Activated T-cell treated with anti-CD3 and anti-CD28 coated beads, Interleukin-2, amount 50 U/mL, for 24 hours (primary cell): ENCODE data around the gene TSFM.

ENCODE experiments used
- DNase-seq: peaks from one replicate; pipeline ENCODE4 v3.0.0-alpha.2; 2020
- H3K27ac Mint-ChIP-seq: 2 replicates; pipeline ENCODE4 v1.8.0; 2020; ENCODE audit warnings: mild to moderate bottlenecking, mixed read lengths
- H3K27me3 Mint-ChIP-seq: 2 replicates; pipeline ENCODE4 v1.8.0; 2020; ENCODE audit warnings: mixed read lengths
- H3K36me3 Mint-ChIP-seq: 2 replicates; pipeline ENCODE4 v1.8.0; 2020; ENCODE audit warnings: low read depth, mixed read lengths
- H3K4me1 Mint-ChIP-seq: 2 replicates; pipeline ENCODE4 v1.8.0; 2020; ENCODE audit warnings: low read depth, mixed read lengths
- H3K4me3 Mint-ChIP-seq: 2 replicates; pipeline ENCODE4 v1.8.0; 2020; ENCODE audit warnings: mild to moderate bottlenecking, moderate library complexity, mixed read lengths
- H3K9me3 Mint-ChIP-seq: 2 replicates; pipeline ENCODE4 v1.8.0; 2020; ENCODE audit warnings: mixed read lengths

The TSFM gene

DNA sequence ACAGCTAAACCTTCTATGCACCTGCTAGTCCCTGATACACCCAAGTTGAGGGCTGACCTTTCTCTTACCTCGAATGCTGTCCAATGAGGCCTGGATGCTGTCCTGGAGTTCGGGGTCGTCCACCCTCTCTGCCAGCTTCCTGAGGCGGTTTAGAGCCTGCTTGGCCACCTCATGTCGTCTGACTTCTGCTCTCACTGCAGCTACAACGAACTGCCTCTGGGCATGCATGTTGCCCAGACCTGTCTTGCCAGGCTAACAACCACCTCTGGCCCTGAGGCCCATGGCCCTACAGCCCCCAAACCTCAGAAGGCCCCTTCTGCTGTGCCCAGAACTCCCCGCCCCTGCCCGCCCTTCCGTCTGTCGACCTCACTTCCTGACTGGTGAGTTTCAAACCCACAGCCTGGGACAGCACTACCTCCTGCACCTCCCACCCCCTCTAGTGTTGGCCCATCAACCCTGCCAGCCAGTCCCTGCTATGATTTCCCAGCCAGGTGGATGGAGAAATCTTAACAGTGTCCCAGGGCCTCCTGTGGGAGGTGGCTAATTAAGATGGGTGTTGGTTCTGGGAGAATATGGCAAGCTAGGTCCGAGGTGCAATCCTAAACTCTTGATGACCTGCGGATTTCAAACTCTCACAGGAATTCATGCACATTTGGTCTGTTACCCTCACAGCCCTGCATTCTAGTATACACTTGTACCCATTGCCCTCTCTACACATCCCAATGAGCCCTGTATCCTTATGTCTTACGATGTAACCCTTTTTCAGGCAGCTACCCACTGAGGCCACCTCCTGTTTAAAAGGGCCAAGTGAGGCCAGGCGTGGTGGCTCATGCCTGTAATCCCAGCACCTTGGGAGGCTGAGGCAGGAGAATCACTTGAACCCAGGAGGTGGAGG is 40.5 kb upstream of the TSFM start:
- Mint-ChIP-seq H3K4me3 (peak overlapping the region; percentile 94), H3K4me1 (peaks cover 67% of the 10 kb centered on the region), H3K36me3 (peaks cover 50% of the 10 kb centered on the region), H3K27ac (peak overlapping the region; percentile 96), H3K27me3 (no peaks in the 10 kb centered on the region), H3K9me3 (no peaks in the 10 kb centered on the region)
- DNase-seq, result peak; percentile 81

DNA sequence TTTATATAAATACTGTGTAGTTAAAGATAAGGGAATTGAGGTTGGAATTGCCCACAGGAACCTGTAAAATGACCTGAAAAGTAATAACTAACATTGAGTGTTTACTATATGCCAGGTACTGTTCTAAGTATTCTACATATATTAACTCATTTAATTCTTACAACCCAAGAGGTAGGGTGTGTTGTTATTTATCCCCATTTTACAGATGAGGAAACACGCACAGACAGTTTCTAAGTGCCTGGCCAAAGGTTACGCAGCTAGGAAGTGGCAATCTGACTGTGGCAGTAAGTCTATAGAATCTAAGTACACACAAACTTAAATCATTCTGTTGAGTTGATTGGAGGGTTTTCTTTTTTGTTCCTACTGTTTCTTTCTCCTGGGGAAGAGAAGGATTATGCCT is 38.8 kb upstream of the TSFM start:
- peaks cover 64% of the 10 kb centered on the region for H3K36me3 Mint-ChIP-seq
- H3K9me3 Mint-ChIP-seq, result no peaks in the 10 kb centered on the region
- peaks cover 71% of the 10 kb centered on the region for H3K4me1 Mint-ChIP-seq
- H3K27me3 Mint-ChIP-seq, result no peaks in the 10 kb centered on the region
- peak overlapping the region; percentile 96 for H3K27ac Mint-ChIP-seq
- peak overlapping the region; percentile 93 for H3K4me3 Mint-ChIP-seq
- no peak for DNase-seq

DNA sequence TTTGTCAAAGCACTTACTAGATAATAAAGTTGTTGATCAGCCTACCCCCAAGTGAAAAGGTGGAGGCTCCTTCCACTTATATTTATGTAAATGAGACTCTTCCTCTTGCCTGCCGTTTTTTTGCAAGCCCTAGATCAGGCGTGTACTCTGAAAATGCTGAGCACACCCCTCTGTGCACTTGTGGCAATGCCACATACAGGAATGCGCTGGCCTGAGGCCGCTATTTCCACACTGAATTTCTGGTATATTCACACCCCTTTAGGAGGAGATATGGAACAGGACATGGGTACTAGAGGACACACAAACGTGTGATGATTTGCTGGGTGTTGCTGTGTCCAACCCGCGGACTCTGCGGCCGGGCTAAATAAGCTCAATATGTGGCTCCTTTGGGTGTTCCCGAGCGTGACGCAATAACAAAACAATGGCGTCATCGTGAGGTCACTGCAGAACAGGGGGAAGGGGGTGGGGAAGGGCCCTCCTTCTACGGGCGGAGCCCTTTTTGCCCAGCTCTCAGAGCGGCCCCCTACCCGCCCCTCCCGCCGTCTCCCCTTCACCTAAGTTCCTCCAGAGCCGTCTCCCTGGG is 38.3 kb upstream of the TSFM start:
- H3K4me1 Mint-ChIP-seq, result peaks cover 71% of the 10 kb centered on the region
- H3K4me3 Mint-ChIP-seq, result peak overlapping the region; percentile 93
- peaks cover 65% of the 10 kb centered on the region for H3K36me3 Mint-ChIP-seq
- H3K27me3 Mint-ChIP-seq, result no peaks in the 10 kb centered on the region
- no peaks in the 10 kb centered on the region for H3K9me3 Mint-ChIP-seq
- peak; percentile 88 for DNase-seq
- H3K27ac Mint-ChIP-seq, result peak overlapping the region; percentile 96

DNA sequence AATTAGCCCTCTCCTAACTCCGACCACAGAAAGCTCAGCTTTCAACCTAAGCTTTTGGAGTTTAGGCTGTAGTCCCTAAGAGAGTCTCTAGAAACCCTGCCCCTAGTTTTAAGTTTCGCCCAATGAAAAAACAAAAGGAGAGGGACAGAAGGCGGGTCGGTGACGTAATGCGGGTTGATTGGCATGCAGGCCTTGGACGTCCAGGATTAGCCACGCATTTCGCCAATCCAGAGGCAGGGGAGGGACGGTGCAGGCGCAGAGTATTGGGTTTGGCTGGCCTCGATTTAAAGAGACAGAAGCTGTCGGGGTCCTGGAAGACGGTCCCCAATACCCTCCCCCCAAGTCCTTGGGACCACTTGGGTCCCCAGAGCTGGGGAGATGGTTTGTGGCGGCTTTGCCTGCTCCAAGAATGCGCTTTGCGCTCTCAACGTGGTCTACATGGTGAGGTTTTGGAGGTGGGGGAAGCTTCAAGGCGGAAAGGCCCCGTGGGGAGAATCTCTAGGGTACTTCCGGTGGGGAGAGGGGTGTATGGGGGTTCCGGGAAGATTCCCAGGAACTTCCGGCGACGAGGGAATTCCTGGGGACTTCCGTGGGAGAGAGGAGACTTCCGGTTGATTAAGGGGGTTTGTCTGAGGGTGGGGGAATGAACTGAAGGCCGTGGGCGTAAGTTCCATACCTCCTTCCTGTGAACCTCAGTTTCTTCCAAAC is 37.7 kb upstream of the TSFM start, which contains the start of gene TSPAN31:
TSPAN31 (plus strand) TSS at position 263 of the 708 bp plus-strand sequence; CDS start at position 379, 116 bp downstream.
- Mint-ChIP-seq H3K27ac (peak within 1 kb of the TSS; percentile 96), H3K4me1 (peaks cover 65% of the 10 kb centered on the region), H3K27me3 (no peaks in the 10 kb centered on the region), H3K4me3 (peak within 1 kb of the TSS; percentile 93), H3K36me3 (peaks cover 64% of the 10 kb centered on the region), H3K9me3 (no peaks in the 10 kb centered on the region)
- DNase-seq, result peak; percentile 94

DNA sequence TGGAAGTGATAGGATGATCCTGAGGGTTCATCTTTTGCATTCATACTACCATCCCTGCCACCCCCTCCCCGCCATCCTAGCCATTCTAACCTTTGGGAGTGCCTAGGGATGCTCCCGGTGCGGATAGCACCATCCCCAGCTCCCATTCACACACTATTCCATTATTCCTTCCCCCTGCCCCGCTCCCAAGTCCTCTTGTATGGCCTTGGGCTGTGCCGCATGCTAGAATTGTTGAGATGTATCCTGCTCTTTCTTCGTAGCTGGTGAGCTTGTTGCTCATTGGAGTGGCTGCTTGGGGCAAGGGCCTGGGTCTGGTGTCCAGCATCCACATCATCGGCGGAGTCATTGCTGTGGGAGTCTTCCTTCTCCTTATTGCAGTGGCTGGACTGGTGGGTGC is 37.1 kb upstream of the TSFM start:
- DNase-seq, result peak; percentile 47
- H3K36me3 Mint-ChIP-seq, result peaks cover 67% of the 10 kb centered on the region

DNA sequence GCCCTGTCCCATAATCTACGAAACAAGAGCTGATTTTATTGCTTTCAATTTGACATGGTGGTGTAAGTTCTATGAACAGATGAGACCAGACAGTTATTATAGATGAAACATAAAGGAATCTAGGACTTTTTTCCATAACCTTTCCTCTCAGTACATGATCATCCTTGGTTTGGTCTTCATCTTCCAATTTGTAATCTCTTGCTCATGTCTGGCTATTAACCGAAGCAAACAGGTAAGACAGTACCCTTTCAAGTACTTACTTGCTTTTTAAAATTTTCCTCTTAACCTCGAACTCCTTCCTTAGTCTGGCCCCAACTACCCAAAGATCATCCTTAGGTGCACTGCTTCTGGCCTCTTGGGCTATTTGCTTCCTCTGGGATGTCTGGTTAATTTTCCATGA is 36.6 kb upstream of the TSFM start:
- Mint-ChIP-seq H3K9me3 (no peaks in the 10 kb centered on the region), H3K4me1 (peaks cover 66% of the 10 kb centered on the region), H3K27ac (peak overlapping the region; percentile 96), H3K36me3 (peaks cover 69% of the 10 kb centered on the region), H3K4me3 (peak overlapping the region; percentile 93), H3K27me3 (no peaks in the 10 kb centered on the region)
- no peak for DNase-seq

More for the DNA sequence above, 37.1 kb upstream of the TSFM start:
- Mint-ChIP-seq H3K9me3 (no peaks in the 10 kb centered on the region), H3K27ac (peak overlapping the region; percentile 96), H3K4me3 (peak overlapping the region; percentile 93), H3K4me1 (peaks cover 66% of the 10 kb centered on the region), H3K27me3 (no peaks in the 10 kb centered on the region)

DNA sequence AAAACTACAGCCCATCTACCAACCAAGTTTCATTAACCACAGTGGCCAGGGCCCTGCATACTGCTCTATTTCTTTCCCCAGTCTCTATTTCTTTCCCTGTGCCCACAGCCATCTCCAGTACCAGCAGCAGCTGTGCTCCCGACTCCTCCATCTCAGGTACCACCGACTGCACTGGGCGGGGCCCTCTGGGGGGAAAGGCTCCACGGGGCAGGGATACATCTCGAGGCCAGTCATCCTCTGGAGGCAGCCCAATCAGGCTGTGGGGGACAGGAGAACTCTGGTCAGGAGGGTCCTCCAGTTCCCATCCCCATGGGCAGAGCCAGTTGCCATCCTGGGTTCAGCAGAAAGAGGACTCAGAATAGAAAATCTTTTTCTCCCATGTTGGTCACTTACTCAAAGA is 33.5 kb upstream of the TSFM start:
- H3K36me3 Mint-ChIP-seq, result peaks cover 72% of the 10 kb centered on the region
- H3K9me3 Mint-ChIP-seq, result no peaks in the 10 kb centered on the region
- H3K27me3 Mint-ChIP-seq, result no peaks in the 10 kb centered on the region
- peak overlapping the region; percentile 85 for H3K27ac Mint-ChIP-seq
- H3K4me3 Mint-ChIP-seq, result peak overlapping the region; percentile 14
- peaks cover 66% of the 10 kb centered on the region for H3K4me1 Mint-ChIP-seq
- DNase-seq, result no peak

DNA sequence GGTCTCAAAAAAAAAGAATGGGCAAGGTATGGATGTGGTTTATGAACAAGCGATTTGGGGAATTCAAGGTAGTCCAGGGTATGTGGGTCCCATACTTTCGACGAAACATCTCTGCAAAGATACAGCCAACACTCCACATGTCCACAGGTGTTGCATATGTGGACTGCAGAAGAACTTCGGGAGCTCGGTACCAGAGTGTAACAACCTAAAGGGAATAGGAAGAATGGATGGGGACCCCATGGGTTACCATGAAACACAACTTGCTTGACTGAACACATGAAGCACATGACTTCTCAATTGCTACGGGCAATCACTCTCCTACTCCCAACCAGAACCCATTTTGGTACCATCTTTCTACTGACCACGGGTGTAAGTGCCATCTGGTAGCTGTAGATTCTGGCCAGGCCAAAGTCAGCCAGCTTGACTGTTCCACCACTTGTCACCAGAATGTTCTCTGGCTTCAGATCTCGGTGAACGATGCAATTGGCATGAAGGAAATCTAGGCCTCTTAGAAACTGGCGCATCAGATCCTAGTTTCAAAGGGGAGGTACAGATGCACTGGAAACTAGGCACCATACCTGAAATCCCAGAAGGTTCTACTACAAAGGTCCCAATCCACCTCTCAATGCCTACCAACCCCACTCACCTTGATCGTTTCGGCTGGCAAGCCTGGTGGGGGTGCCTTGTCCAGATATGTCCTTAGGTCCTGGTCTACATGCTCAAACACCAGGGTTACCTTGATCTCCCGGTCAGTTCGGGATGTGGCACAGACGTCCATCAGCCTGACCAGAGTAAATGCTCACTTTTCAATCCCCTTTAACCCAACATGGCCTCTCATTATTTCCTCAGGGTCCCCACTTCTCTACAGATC is 31.8 kb upstream of the TSFM start:
- DNase-seq, result no peak
- peak overlapping the region; percentile 97 for H3K27ac Mint-ChIP-seq
- H3K4me3 Mint-ChIP-seq, result peak overlapping the region; percentile 95
- no peaks in the 10 kb centered on the region for H3K27me3 Mint-ChIP-seq
- no peaks in the 10 kb centered on the region for H3K9me3 Mint-ChIP-seq
- peaks cover 61% of the 10 kb centered on the region for H3K36me3 Mint-ChIP-seq
- H3K4me1 Mint-ChIP-seq, result peaks cover 57% of the 10 kb centered on the region

DNA sequence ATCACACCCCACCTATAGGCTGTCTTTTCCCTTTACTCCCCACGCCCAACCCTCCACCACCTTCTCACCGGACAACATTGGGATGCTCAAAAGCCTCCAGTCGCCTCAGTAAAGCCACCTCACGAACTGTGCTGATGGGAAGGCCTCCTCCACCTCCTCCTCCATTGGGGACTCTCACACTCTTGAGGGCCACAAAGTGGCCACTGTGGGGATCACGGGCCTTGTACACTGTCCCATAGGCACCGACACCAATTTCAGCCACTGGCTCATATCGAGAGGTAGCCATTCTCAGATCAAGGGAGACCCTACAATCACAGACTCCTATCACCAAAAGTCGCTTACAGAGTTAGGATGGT is 31.2 kb upstream of the TSFM start:
- Mint-ChIP-seq H3K36me3 (peaks cover 55% of the 10 kb centered on the region), H3K9me3 (no peaks in the 10 kb centered on the region), H3K4me1 (peaks cover 56% of the 10 kb centered on the region), H3K4me3 (peak overlapping the region; percentile 95), H3K27ac (peak overlapping the region; percentile 97), H3K27me3 (no peaks in the 10 kb centered on the region)
- peak; percentile 45 for DNase-seq

DNA sequence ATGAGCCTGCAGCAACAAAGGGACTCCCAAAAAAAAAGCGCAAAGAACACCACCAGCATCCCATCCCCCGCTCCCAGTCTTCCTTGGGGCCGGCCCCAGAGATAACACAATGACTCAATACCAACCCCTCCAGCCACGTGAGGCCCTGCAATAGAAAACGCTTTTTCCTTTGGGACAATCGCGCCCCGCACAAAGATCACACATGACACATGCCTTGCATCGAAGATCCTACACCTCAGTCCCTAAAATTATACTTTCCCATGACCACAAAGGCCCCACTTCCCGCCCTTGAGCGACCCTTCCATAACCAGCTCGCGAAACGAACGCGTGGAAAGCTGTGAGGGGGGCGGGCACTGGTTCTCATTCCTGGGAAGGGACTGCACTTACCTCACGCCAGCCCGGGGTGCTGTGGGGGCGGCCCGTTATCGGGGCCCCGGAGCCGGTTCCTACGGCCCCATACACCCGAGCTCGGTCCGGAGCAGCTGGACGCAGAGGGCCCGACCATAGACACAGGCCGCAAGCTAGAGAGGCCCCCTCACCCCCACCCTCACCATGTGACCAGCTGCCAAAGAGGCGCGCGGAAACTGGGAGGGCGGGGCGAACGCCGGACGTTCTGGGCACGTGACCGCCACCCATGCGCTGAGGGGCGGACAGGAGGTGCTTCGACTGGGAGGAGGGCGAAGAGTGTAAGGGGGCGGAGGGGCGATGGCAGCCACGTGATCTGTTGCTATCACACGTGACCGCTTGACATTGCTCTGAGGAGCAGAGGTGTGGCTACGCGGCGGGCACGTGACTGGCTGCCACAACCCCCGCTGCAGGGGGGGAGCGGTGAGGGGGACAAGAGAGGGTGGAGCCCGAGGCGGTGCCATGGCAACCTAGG is 30.6 kb upstream of the TSFM start, which contains the start of gene CDK4:
CDK4 (minus strand) TSS at position 523 of the 880 bp plus-strand sequence. CDS start 593 bp downstream, outside the sequence.
- H3K9me3 Mint-ChIP-seq, result no peaks in the 10 kb centered on the region
- DNase-seq, result peak; percentile 98
- H3K36me3 Mint-ChIP-seq, result peaks cover 53% of the 10 kb centered on the region
- H3K27ac Mint-ChIP-seq, result peak within 1 kb of the TSS; percentile 97
- H3K4me3 Mint-ChIP-seq, result peak within 1 kb of the TSS; percentile 95
- H3K27me3 Mint-ChIP-seq, result no peaks in the 10 kb centered on the region
- peaks cover 58% of the 10 kb centered on the region for H3K4me1 Mint-ChIP-seq

DNA sequence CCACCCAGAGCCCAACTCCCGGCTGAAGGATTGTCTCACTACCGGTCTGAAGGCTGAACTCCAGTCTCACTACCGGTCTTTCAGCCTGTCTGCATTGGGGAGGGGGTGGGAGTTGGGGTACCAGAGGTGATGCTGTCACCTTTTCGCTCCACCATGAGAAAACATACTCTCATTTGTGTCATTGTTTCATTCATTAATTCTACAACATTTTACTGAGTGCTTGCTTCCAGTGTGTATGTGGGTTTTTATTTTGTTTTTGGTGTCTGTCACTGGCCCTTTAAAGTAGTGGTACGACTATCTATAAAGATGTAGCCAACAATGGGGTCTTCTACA is 30.0 kb upstream of the TSFM start:
- Mint-ChIP-seq H3K27me3 (no peaks in the 10 kb centered on the region), H3K4me1 (peaks cover 59% of the 10 kb centered on the region), H3K9me3 (no peaks in the 10 kb centered on the region), H3K36me3 (peaks cover 50% of the 10 kb centered on the region), H3K4me3 (peak overlapping the region; percentile 95), H3K27ac (peak overlapping the region; percentile 97)
- DNase-seq, result no peak

DNA sequence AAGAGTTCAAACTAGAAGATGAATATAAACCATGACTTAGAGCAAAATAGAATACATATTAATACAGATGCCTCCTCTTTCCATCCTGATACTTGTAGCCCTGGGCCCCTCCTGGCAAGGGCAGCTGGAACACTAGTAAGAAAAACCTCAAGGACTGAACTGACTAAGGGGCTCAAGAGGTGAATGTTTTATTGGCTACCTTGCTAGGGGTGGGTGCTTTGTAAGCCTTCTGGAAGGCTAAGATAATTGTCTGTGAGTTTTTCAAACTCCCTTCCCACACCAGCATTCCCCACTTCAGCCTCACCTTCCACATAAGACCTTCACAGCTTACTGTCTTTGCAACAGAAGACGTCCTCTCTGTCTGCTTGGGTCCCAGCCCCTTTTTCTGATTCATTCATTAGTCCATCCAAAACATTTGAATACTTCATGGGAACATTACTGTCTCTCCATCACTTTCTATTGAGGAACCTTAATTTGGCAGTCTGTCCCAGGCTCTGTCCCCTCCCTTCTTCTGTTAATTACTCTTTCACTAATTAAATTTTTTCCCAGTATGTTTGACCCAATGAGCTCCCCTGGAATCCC is 28.7 kb upstream of the TSFM start:
- Mint-ChIP-seq H3K36me3 (peaks cover 50% of the 10 kb centered on the region), H3K4me3 (peak overlapping the region; percentile 81), H3K27me3 (no peaks in the 10 kb centered on the region), H3K9me3 (no peaks in the 10 kb centered on the region), H3K4me1 (peaks cover 58% of the 10 kb centered on the region), H3K27ac (peak overlapping the region; percentile 91)
- no peak for DNase-seq
